ENCODE measurements around the gene DPRX.
"Not testable (repeated sequence)": the region's sequence is repeated elsewhere in the genome, so short reads cannot be mapped to it uniquely, and the experiment has no call there.

DPRX gene

GRCh38 chr19:53647350-53647749, 15.6 kb downstream of the DPRX start:
- DNase-seq: no peak

DNA sequence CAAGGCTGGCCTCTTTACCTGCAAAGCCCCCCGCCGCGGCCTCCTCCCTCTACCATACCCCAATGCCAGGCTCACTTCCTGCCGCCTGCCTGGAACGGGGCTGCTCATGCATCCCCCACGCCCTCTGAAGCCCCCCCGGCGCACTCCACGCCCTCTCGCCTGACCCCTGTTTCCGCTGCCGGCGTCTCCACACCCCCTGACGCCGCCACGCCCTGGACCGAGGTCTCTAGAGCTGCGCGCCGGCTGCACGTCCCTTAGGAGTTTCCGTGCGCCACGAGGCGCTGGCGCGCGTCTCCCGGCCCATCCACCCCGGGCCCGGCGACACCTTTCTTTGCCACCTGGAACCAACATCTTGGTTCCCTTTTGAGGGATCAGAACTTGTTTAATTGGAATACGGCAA, 16.0 kb downstream of the DPRX start:
- no peak for DNase-seq

GRCh38 chr19:53649746-53650593, 18.2 kb downstream of the DPRX start:
- DNase-seq: no peak

DNA sequence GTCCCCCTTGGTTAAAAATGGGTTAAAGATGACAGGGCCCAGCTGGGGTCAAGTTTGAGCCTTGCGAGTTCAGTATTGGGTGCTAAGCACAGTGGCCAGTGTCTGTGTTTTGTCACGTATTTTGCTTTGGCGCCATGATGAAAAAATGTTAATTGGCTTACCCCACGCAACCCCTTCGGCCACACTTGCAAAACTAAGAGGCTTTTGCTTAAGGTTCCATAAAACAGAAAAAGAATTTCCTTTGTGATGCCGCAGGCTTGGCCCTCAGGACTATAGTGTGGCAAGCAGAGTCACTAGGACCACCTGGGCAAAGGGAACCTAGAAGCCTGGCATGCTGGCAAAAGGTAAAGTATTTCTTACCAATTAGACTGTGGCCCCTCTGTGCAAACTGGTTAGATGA, 20.7 kb downstream of the DPRX start:
- DNase-seq: no peak

DNA sequence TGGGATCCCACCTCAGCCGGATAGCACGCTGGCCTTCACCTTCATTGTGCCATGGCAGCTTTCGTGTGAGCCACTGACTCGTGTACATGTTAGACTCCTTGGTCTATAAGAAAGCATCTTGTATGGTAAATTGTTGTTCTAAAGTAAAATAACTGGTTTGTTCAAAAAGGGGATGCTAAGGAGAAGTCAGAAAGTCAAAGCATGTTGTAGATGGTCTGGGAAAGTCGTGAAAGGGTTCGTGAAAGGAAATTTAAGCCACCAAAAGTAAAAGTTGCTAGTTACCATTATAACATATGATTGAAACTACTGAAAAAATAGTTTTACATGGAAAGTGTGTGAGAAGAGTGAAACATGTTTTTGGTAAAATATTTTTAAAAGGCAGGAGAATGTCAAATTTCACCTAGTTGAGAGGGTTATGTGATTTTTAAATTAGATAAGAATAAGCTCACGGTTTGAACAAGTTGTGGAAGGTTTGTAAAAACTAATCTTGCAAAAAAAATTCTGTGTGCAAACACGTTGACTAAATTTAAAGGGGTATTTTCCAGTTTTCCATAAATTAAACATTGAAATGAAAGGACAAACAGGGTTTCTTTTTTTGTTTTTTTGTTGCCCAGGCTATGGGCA, 23.4 kb downstream of the DPRX start:
- no peak for DNase-seq

DNA sequence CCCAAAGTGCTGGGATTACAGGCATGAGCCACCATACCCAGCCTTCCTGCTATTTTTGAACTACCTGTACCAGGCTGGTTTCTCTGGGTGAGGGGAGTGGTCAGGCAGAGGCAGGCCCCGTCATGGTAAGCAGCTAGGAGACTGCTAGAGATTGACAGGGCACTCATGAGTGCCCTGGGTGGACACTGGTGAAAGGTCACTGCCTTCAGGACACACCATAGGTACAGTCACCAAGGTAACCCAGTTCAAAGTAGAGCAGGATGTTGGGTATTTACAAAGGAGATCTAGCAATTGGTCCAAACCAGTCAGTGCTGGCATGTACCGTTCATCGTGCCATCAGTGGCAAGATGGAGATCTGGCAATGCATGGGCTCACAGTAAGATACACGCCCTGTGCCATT, 25.5 kb downstream of the DPRX start:
- no peak for DNase-seq

DNA sequence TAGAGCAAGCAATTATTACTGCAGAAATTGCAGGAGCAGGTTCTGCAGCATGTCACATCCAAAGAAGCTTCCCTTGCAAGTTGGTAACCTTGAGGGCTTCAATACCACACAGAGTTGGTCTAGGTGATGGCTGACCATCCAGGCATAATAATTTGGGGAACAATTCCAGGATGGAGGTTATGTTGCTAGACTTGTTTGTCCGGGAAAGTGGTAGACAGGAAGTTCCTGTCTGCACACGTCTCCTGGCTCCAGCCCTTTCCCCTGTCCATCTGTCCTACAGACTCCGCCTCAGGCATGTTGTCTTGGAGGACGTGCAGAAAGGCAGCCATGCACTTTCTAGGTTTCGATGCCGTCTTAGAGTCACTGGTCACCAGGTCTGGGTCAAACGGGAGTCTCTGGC, 26.0 kb downstream of the DPRX start:
- DNase-seq: no peak

DNA sequence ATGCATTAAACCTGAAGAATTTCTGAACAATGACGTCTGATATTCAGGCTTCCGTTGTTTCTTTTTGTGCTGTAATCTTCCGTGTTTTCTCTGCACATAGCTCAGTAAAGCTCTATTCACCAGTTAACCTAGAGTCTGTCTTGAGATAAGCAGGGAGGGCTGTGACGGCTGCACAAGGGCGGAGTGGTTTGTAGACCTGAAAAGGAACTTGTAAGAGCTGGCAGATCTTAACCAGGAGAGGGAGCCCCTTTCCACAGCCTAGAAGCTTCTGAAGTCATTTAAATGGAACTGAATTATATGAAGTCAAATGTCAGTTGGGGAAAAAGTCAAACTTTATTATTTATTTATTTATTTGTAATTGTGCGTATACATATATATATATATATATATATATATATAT, 27.5 kb downstream of the DPRX start:
- DNase-seq: peak; percentile 10

DNA sequence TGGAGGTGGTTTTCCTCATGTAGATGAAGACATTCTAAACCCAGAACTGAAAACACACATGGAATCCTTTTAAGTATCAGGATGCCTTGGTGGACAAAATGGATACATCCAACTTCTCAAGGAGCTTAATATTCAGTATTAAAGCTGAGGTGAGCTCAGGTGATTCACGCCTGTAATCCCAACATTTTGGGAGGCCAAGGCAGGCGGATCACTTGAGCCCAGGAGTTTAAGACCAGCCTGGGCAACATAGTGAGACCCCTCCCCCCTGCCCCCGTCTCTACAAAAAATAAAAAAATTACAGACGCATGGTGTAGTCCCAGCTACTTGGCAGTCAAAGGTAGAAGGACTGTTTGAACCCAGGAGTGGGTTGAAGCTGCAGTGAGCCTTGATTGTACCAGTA, 28.8 kb downstream of the DPRX start:
- DNase-seq: no peak

DNA sequence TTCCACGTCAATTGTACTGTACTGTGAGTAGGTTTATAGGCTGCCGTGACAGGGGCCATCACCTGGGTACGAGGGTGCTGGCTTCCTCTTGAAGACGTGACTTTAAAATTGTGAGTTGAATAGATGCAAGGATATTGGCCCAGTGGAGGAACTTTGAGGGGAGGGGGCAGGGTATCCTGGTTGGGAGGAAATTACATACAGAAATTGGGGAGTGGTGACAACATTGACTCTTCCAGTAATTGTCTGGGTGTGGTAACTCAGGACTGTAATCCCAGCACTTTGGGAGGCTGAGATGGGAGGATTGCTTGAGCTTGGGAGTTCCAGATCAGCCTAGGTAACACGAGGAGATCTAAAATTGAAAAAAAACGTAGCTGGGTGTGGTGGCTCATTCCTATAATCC, 30.4 kb downstream of the DPRX start:
- DNase-seq: no peak

- no peak for DNase-seq
Observed at GRCh38 chr19:53664152-53664551, 32.4 kb downstream of the DPRX start.

DNA sequence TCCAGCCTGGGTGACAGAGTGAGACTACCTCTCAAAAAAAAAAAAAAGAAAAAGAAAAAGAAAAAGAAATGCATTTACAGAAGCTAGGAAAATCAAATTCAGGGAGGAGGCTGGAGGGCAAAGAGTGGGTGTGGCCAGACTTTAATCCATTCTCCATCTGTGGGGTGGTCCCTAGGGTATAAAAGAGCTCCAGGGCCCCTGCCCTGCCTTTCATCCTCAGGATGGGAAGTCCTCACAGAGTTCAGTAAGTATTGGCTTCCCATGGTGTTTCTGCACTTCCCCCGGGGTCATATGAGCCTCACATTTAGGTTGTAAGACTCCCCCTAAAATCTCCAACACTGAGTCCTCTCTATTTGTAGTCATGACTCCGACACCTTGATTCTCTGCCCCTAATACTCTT, 33.0 kb downstream of the DPRX start:
- peak; percentile 24 for DNase-seq

GRCh38 chr19:53666331-53666730, 34.5 kb downstream of the DPRX start:
- DNase-seq: not testable (repeated sequence)

DNA sequence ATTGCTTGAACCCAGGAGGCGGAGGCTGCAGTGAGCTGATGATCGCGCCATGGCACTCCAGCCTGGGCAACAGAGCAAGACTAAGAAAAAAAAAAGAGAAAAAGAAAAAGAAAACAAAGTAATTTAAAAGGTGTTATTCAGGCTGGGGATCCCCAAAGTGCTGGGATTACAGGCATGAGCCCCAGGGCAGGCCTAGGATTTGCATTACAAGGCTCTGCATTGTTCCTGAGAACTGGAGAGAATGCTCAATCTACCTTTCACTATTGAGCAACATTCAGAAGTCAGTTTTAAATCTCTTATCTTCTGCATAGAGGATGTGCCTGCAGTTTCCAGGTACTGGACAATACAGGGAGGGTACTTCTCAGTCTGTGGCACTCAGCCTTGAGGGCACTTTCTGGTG, 37.0 kb downstream of the DPRX start:
- DNase-seq: not testable (repeated sequence)

DNA sequence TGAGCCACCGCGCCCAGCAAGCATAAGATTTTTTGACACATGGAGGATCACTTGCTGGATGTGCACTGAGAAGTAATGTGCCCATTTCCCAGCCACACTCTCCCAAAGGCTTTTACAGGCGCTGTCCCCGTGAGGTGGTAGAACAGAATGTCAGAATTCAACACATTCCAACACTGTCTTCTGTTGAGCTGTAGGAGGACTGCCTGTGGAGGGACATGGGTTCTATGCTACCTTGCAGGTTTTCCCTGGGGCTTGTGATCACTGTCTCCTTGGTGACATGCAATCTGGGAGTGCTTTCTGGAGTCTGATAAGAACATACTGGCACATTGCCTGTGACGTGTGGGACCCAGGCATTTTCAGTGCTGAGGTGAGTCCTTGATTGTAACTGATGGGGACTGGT, 38.5 kb downstream of the DPRX start:
- DNase-seq: no peak

DNA sequence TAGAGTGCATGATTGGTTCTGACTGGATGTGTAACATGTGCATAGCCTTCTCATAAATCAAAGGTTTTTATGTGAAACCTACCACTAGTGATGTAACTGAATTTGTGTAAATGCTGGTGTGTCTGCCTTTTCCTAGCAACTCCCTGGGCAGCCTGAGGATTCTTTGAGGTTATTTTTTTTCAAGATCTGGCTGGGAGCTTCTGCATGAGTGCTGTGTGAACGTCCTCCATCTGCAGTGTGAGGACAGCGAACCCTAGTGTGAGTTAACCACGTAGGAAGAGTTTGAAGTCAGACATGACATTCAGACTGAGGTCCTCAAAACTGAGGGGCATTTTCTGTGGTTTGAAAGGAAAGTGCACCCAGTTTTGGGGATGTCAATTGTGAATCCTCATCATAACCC, 39.9 kb downstream of the DPRX start:
- no peak for DNase-seq

All from NCI-H82 (cell line).